K562 (cell line): ENCODE results near the gene TMEM203. TPM values are rescaled to one million over a fixed set of nuclear protein-coding genes. Genes with fewer than 3 reads are reported as not detected.

Experiments
- ATAC-seq: fragments of 200-7000 bp; cut with Tn5 transposase; 3 replicates; pipeline ENCODE4 v1.9.1; 2020; ENCODE audit warnings: moderate library complexity
- BruUV-seq: library from RNA; stranded (reverse); fragments of 400-500 nt; replicated peaks from 2 replicates; lab custom pipeline; 2021; lab: Mats Ljungman, UMichigan
- CTCF ChIA-PET: fragments of 300-600 bp; formaldehyde crosslinking; extraction: SDS; loops from one replicate; lab custom pipeline; 2021; ENCODE audit warnings: low intra/inter-chr PET ratio; lab: Yijun Ruan, JAX
- POLR2A ChIA-PET: fragments of 300-600, 350-650 bp; sonication (Branson Sonifier 250); formaldehyde crosslinking; extraction: SDS; loops from one replicate; lab custom pipeline; 2021; ENCODE audit warnings: antibody characterized with exemption, inconsistent platforms; lab: Yijun Ruan, JAX
- DNase-seq, 4 experiments: peaks; one replicate each; pipeline versions ENCODE4 v3.0.0 to v3.0.0-alpha.2; 2011 to 2018; ENCODE audit warnings: low spot score in 3 of 4, mixed read lengths in 3 of 4; ENCODE audit errors: extremely low read depth in 1 of 4
- FAIRE-seq: peaks from 2 replicates; lab custom pipeline; 2011; peaks lifted over from hg19 to GRCh38; lab: Jason Lieb, UNC
- H2AFZ ChIP-seq: 2 replicates; pipeline ENCODE4 v1.6.0; 2011; ENCODE audit warnings: low read depth, low read length, control low read depth, inconsistent platforms
- H3K27ac ChIP-seq: fragments of 200-600 bp; 3 replicates; pipeline ENCODE4 v1.8.0; 2011; ENCODE audit warnings: low read depth, mild to moderate bottlenecking, control low read depth, inconsistent platforms, low read length, moderate library complexity, mixed read lengths; ENCODE audit errors: extremely low read depth
- H3K27me3 ChIP-seq, 2 experiments: fragments of 300-600 bp in 1 of 2; 2 replicates in 1 of 2; 3 replicates in 1 of 2; pipeline versions ENCODE4 v1.6.0 to v1.8.0; 2011; ENCODE audit warnings: inconsistent platforms in 2 of 2, low read length in 2 of 2, mild to moderate bottlenecking in 1 of 2, mixed read lengths in 1 of 2, moderate library complexity in 1 of 2; ENCODE audit not compliant: control insufficient read depth in 2 of 2, insufficient read depth in 2 of 2
- H3K36me3 ChIP-seq: fragments of 300-600 bp; 3 replicates; pipeline ENCODE4 v1.8.0; 2011; ENCODE audit warnings: mild to moderate bottlenecking, low read length, inconsistent platforms; ENCODE audit not compliant: control insufficient read depth, insufficient read depth
- H3K4me1 ChIP-seq, 2 experiments: fragments of 200-600 bp in 1 of 2; replicated peaks in 1 of 2; 2 replicates in 1 of 2; 3 replicates in 1 of 2; pipeline versions ENCODE4 v1.5.1 to v1.8.0; 2011; ENCODE audit warnings: inconsistent platforms in 2 of 2, low read length in 2 of 2, mild to moderate bottlenecking in 1 of 2, mixed read lengths in 1 of 2, moderate library complexity in 1 of 2; ENCODE audit not compliant: control insufficient read depth in 2 of 2, insufficient read depth in 2 of 2
- H3K4me2 ChIP-seq: 2 replicates; pipeline ENCODE4 v1.6.1; 2011; ENCODE audit warnings: low read length, control low read depth, inconsistent platforms, mixed read lengths; ENCODE audit not compliant: insufficient read depth
- H3K4me3 ChIP-seq: fragments of 200-600 bp; sonication (generic), shearing (Covaris generic); 2 replicates; pipeline ENCODE4 v1.5.1; 2016; ENCODE audit warnings: control low read depth, inconsistent platforms
- H3K79me2 ChIP-seq: fragments of 200-600 bp; 3 replicates; pipeline ENCODE4 v1.8.0; 2011; ENCODE audit warnings: low read length, inconsistent platforms; ENCODE audit not compliant: control insufficient read depth, insufficient read depth
- H3K9ac ChIP-seq, 2 experiments: 2 replicates each; pipeline versions ENCODE4 v1.6.0 to v1.6.1; 2011; ENCODE audit warnings: low read depth in 2 of 2, low read length in 2 of 2, control low read depth in 1 of 2, inconsistent platforms in 1 of 2, mild to moderate bottlenecking in 1 of 2, mixed read lengths in 1 of 2; ENCODE audit not compliant: insufficient read depth in 1 of 2
- H3K9me1 ChIP-seq: one replicate; pipeline ENCODE4 v1.6.0; 2011; ENCODE audit warnings: inconsistent platforms, mild to moderate bottlenecking, low read length, moderate library complexity; ENCODE audit not compliant: control insufficient read depth, insufficient read depth
- H3K9me3 ChIP-seq: replicated peaks from 2 replicates; pipeline ENCODE4 v1.5.1; 2011; ENCODE audit warnings: low read depth, low read length, inconsistent platforms; ENCODE audit not compliant: control insufficient read depth, insufficient read depth
- H4K20me1 ChIP-seq: replicated peaks from 2 replicates; pipeline ENCODE4 v1.6.1; 2011; ENCODE audit warnings: low read length, inconsistent platforms, mixed read lengths; ENCODE audit not compliant: control insufficient read depth, insufficient read depth
- RBFOX2 ChIP-seq: fragments of 200-400 bp; formaldehyde crosslinking; IDR thresholded peaks from 2 replicates; pipeline ENCODE4 v1.6.1; 2017; ENCODE audit warnings: low read depth, mild to moderate bottlenecking, low read length, moderate library complexity
- ZBTB17 ChIP-seq: fragments of 450-650 bp; formaldehyde crosslinking; IDR thresholded peaks from 2 replicates; pipeline ENCODE4 v1.4.0; 2020; ENCODE audit warnings: mild to moderate bottlenecking
- WGBS: fragments of 100-300 bp; shearing (Covaris generic); methylation state at CpG from one replicate; pipeline ENCODE4 v1.1.6; 2016; ENCODE audit warnings: low coverage, mixed read lengths; ENCODE audit not compliant: insufficient coverage; ENCODE audit errors: missing lambda C conversion rate; 5-methylcytosine and 5-hydroxymethylcytosine counted together
- in situ Hi-C: fragments of 300-500 bp; cut with MboI; formaldehyde crosslinking; loops from 4 replicates; pipeline ENCODE4 v1.15.0; 2018; ENCODE audit warnings: inconsistent platforms, mixed read lengths
- intact Hi-C: fragments of 100-400 bp; cut with micrococcal nuclease; formaldehyde crosslinking; loops from 2 replicates; pipeline ENCODE4 v1.14.2; 2022
- polyA plus RNA-seq, 8 experiments: library from polyadenylated mRNA; depleted of rRNA in 4 of 8; stranded (reverse) in 5 of 8; unstranded in 3 of 8; fragments of >200 nt; fragmentation: Nextera tagmentation in 2 of 8; fragmentation: Illumina TruSeq in 1 of 8; extraction: Ambion mirVana in 2 of 8; extraction: Trizol in 1 of 8; gene quantifications; 2 replicates each; pipeline versions ENCODE4 v1.2.1 to v1.2.3, GENCODE V29; 2011 to 2014; ENCODE audit warnings: inconsistent platforms in 1 of 8, missing spikeins in 1 of 8
- total RNA-seq, 7 experiments: library from RNA; depleted of rRNA in 6 of 7; stranded (reverse); fragments of >200 nt in 6 of 7; fragmentation: Illumina TruSeq in 2 of 7; extraction: Trizol in 2 of 7; gene quantifications; 2 replicates each; pipeline versions ENCODE4 v1.2.1 to v1.2.3, GENCODE V29; 2011 to 2021; ENCODE audit warnings: low replicate concordance in 1 of 7
- TF ChIP-seq, protein P1 (sequence below), 2 experiments: fragments of 450-650 bp; IDR thresholded peaks; 2 replicates each; pipeline ENCODE4 v1.6.1; 2018; ENCODE audit warnings: mild to moderate bottlenecking in 2 of 2, low read depth in 1 of 2; ENCODE audit not compliant: partially characterized antibody in 2 of 2

The TMEM203 gene
- total and polyA plus RNA-seq, 9 of the 15 experiments (the other 6 are each of a cell fraction or from before 2014, with no cell fraction given), result 8.8 to 59.5 (median 37.6) TPM

DNA sequence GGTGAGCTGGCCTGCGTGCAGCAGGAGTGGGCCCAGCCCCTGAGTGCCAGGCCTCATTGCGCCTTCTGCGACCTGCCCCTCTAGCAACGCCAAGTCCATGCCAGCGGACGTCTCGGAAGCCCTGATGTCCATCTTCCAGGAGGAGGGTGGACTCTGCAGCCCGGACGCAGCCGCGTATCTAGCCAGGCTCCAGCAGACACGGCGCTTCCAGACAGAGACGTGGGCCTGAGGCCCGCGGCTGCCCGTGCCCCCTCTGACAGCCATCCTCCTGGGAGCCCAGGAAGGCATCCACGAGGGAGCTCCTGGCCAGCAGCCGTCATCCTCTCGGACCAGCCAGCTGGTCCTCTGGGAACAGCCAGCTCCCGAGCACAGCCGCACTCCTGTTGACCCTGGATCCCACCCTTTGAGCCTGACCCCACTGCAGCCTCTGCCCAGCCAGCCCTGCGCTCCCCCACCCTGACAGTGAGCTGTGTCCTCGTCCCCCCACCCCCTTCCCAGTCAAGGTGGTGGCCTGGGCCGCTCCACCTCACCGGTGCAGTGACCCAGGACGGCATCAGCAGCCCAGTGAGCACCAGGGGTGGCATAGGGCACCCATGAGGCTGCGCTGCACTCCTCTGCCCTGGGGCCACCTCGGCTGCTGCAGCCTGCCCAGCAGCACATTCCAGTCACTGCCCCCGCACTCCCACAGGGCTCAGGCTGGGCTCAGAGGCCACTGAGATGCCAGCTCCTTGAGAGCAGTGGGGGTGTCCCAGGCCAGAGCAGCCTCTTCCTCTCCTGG is 10.9 kb upstream of the TMEM203 start:
- peak overlapping the region in 1 of 2 experiments; percentile 92; a peak in 2 of 4 replicates for H3K9ac ChIP-seq
- FAIRE-seq, result no peak
- peaks cover 27 to 88% of the 10 kb centered on the region in 2 experiments for H3K4me1 ChIP-seq
- ChIA-PET POLR2A (interaction anchor here (0.6 to 1.6 kb wide), 6 partner anchors 10 to 89 kb away, joined by 3 to 5 read pairs (median 4); no protein-coding TSS in a partner anchor), CTCF (no interaction called here)
- no peak overlapping the region; the same call in 1 of the 2 replicates for H3K4me2 ChIP-seq
- no peaks in the 10 kb centered on the region for H3K9me3 ChIP-seq
- H4K20me1 ChIP-seq, result peaks cover 2% of the 10 kb centered on the region; the same call in 1 of the 2 replicates
- DNase-seq, result no peak
- H2AFZ ChIP-seq, result no peak overlapping the region
- no peaks in the 10 kb centered on the region for H3K27me3 ChIP-seq
- ATAC-seq, result no peak
- H3K4me3 ChIP-seq, result no peak overlapping the region
- no peaks in the 10 kb centered on the region for H3K9me1 ChIP-seq
- intact Hi-C loops, result no loop called here
- peaks cover 35% of the 10 kb centered on the region; the same call in 2 of the 3 replicates for H3K36me3 ChIP-seq
- TF ChIP-seq RBFOX2 (0 out of 2 replicates have a peak, but pooled peaks have one; percentile 13), ZBTB17 (CRISPR knock-in tag) (no peak)
- TF ChIP-seq, protein P1, sequence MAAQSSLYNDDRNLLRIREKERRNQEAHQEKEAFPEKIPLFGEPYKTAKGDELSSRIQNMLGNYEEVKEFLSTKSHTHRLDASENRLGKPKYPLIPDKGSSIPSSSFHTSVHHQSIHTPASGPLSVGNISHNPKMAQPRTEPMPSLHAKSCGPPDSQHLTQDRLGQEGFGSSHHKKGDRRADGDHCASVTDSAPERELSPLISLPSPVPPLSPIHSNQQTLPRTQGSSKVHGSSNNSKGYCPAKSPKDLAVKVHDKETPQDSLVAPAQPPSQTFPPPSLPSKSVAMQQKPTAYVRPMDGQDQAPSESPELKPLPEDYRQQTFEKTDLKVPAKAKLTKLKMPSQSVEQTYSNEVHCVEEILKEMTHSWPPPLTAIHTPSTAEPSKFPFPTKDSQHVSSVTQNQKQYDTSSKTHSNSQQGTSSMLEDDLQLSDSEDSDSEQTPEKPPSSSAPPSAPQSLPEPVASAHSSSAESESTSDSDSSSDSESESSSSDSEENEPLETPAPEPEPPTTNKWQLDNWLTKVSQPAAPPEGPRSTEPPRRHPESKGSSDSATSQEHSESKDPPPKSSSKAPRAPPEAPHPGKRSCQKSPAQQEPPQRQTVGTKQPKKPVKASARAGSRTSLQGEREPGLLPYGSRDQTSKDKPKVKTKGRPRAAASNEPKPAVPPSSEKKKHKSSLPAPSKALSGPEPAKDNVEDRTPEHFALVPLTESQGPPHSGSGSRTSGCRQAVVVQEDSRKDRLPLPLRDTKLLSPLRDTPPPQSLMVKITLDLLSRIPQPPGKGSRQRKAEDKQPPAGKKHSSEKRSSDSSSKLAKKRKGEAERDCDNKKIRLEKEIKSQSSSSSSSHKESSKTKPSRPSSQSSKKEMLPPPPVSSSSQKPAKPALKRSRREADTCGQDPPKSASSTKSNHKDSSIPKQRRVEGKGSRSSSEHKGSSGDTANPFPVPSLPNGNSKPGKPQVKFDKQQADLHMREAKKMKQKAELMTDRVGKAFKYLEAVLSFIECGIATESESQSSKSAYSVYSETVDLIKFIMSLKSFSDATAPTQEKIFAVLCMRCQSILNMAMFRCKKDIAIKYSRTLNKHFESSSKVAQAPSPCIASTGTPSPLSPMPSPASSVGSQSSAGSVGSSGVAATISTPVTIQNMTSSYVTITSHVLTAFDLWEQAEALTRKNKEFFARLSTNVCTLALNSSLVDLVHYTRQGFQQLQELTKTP (IDR thresholded peaks at IDR 0.05; ENCODE audit: low read depth in 1 of 2, partially characterized antibody in 2 of 2), result no peak
- no peak overlapping the region for H3K27ac ChIP-seq
- 92% methylated on average over 24 of the region's 30 CpGs for WGBS
- BruUV-seq, result no TSS peak
- peaks cover 18% of the 10 kb centered on the region; the same call in 2 of the 3 replicates for H3K79me2 ChIP-seq
- in situ Hi-C loops, result no loop called here
